ENCODE results near the gene ZFAND2B.
"Not testable (repeated sequence)": the region's sequence is repeated elsewhere in the genome, so short reads cannot be mapped to it uniquely, and the experiment has no call there.

ZFAND2B gene

GRCh38 chr2:219250049-219250781 lies 43.6 kb downstream of the ZFAND2B start:
- DNase-seq (ENCODE audit: low read depth), result no peak

GRCh38 chr2:219251656-219252055 lies 45.1 kb downstream of the ZFAND2B start:
- DNase-seq (ENCODE audit: low read depth), result no peak

DNA sequence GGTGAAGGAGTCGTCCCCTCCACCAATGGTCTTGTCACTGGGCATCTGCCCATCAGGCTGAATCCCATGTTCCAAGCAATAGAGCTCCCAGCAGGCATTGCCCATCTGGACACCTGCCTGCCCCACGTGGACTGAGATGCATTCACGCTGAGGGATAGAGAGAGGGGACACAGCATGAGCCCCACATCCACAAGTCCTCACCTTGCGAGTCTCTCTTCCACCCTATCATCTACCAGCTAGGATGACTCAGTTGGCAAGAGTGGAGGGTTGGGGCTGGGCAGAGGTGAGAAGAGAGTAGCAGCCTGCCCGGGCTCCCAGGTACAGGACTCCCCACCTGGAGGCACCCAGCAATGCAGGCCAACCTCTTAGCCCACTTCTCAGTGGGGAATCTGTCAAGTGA lies 45.5 kb downstream of the ZFAND2B start:
- DNase-seq (ENCODE audit: low read depth), result no peak

DNA sequence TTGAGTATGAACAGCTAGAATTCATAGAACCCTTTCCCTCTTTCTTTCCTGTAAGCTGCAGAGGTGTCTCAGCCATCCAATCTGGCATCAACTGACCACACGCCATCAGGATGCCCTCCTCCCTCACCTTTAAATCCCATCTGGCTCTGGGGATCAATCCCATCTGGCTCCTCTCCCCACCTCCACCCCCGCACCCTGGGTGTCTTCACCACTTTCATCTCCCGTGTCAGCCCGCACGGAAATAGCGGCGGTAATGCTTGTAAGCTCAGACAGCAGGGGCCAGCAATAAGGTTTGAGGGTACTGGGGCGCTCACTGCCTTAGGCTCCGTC lies 46.0 kb downstream of the ZFAND2B start:
- DNase-seq (ENCODE audit: low read depth), result no peak

- no peak for DNase-seq (ENCODE audit: low read depth)
These were observed 46.5 kb downstream of the ZFAND2B start, which contains the start of gene TUBA4B for GRCh38 chr2:219252900-219253752. TSS of gene TUBA4B (plus strand) at chr2:219253243. CDS start at chr2:219253408, 165 bp downstream.

DNA sequence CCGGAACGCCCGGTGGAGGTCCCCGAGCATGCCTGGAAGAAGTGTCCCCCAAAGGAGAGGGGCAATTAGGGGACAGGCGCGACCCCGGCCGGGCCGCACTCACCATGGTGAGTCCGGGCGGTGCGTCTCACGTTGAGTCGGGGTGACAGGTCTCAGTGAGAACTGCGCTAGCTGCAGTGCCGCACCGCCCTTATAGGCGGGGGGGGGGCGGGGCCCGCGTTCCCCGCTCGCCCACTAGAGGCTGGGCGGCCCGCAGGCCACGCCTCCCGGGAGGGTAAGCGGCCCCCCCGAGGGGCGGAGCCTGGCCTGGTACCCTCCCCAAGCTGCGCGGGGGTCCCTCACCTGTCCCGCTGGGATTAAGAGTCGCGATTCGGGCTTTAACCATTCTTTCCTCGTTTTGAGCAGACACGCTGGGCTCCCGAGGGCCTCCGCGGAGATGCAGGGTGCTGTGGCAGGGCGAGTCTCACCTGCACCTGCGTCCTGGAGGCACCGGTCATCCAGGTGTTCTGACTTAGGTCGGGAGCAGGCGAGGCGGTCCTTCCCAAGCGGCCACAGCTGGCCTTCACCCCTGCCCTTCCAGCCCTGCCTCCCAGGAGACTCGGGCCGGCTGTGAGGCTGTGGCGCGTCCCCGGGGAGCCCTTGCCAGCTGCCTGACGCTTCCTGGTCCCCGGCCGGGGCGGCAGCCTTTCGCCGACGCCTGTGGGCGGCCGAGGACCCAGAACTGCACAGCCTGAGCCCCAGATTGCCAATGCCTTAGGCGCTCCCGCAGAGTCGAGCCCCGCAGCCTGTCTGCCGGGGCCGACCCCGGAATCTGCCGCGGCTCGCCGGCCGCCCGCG lies 47.4 kb downstream of the ZFAND2B start, which contains the start of gene TUBA4A:
Gene TUBA4A, minus strand, starts transcription at position 166 of the 837 bp plus-strand sequence. Its CDS starts 60 bp downstream, at position 106.
- DNase-seq (ENCODE audit: low read depth), result peak; percentile 84

- no peak for DNase-seq (ENCODE audit: low read depth)
These were observed 48.1 kb downstream of the ZFAND2B start for GRCh38 chr2:219254590-219255201.

DNA sequence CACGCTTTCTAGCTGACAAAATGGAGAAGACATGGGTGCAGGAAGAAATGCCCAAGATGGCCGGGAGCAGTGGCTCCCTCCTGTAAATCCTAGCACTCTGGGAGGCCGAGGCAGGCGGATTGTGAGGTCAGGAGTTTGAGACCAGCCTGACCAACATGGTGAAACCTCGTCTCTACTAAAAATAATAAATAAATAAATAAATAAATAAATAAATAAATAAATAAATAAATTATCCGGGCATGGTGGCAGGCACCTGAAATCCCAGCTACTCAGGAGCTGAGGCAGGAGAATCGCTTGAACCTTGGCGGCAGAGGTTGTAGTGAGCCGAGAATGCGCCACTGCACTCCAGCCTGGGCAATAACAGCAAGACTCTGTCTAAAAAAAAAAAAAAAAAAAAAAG lies 52.4 kb downstream of the ZFAND2B start:
- DNase-seq (ENCODE audit: low read depth), result not testable (repeated sequence)
